Erythroblast (primary cell): Measurements from ENCODE around the gene ADD1.

ENCODE experiments used
- GATA1 ChIP-seq: IDR thresholded peaks from 2 replicates; pipeline ENCODE4 v1.6.1; 2011; ENCODE audit warnings: low read depth, mild to moderate bottlenecking, control low read depth, low read length, moderate library complexity
- POLR2A ChIP-seq: IDR thresholded peaks from 2 replicates; pipeline ENCODE4 v1.6.1; 2011; ENCODE audit warnings: mild to moderate bottlenecking, low read length

GRCh38 chr4:2950221-2950989 is 106.8 kb downstream of the ADD1 start:
- TF ChIP-seq POLR2A: no peak
- TF ChIP-seq GATA1: no peak
